ENCODE data around the gene RSPO3.
"Not testable (repeated sequence)": the region's sequence is repeated elsewhere in the genome, so short reads cannot be mapped to it uniquely, and the experiment has no call there.

The RSPO3 gene, protein sequence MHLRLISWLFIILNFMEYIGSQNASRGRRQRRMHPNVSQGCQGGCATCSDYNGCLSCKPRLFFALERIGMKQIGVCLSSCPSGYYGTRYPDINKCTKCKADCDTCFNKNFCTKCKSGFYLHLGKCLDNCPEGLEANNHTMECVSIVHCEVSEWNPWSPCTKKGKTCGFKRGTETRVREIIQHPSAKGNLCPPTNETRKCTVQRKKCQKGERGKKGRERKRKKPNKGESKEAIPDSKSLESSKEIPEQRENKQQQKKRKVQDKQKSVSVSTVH

DNA sequence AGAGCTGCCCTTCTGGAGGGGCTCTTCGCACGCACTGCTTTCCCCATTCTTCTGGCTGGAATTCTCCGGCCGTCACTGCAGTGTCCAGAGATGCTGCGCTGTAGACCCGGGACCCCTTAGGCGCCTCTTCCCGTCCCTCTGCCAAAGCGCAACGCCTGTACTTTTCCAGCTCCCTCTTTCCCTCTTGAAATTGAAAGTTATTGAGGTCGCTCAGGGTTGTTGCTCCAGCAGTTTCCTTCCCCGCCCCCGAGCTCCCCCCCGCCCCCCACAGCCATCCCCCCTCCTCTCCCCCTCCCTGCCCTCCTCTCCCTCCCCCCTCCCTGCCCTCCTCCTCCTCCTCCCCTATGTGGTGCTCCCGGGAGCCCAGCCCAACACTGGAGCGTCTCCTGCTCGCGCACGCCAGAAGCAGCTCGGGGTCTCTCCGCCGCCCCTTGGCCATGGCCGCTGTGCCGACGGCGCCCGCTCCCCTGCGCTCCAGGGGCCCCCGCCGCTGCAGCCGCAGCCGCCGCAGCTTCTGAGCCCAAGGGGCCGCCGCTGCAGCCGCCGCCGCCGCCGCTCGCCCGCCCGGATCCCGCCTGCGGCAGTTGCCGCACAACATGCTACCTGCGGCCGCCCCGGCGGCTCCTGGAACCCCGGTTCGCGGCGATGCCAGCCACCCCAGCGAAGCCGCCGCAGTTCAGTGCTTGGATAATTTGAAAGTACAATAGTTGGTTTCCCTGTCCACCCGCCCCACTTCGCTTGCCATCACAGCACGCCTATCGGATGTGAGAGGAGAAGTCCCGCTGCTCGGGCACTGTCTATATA, at the start of gene RSPO3:
Gene RSPO3 (plus strand): TSS at position 374 of the 804 bp plus-strand sequence. CDS start 522 bp downstream, outside the sequence.
- no peak for DNase-seq (ENCODE audit: low read depth in 2 of 2)

DNA sequence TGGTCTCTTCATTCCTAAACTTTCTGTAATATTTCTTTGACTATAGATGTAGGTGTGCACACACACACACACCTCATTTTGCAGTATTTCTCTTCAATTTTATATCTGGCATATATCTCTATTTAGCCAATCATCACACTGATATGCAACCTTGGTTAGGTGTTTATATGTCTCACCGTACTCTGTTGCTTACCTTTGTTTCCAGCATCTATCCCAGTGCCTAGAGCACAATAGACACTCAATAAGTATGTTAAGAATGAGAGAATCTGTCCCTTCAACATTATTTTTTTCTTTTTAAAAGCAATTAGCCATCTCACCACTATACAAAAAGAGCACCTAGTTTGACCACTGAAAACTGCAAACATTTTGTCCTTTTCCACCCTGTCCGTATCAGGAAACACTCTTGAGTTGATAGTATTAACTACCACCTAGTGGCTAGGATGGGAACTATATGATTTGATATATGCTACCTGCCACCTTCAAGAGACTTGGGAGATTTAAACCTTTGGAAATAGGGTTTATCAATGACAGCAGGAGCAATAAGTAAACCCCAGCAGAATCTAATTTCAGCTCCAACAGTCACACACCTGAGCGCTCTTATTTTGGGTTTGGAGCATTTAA, 48.7 kb upstream of the RSPO3 start:
- DNase-seq (ENCODE audit: low read depth in 2 of 2), result no peak

DNA sequence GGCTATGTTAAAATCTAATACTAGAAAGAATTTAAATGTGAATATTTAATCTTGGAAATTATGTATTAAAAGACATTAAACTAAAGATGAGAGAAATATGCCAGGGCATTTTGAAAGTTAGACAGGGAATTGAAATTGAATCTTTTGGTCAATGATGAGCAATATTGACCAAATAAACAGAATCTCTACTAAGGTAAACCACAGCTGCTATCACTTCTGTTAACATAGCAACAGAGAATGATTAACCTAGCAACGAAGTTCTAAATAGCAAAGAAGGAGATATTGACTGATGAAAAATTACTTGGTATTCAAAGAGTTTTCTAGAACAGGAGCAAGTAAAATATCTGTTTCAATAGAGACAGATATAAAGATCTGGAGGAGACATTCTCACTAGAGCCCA, 45.2 kb upstream of the RSPO3 start:
- DNase-seq (ENCODE audit: low read depth in 2 of 2), result no peak

DNA sequence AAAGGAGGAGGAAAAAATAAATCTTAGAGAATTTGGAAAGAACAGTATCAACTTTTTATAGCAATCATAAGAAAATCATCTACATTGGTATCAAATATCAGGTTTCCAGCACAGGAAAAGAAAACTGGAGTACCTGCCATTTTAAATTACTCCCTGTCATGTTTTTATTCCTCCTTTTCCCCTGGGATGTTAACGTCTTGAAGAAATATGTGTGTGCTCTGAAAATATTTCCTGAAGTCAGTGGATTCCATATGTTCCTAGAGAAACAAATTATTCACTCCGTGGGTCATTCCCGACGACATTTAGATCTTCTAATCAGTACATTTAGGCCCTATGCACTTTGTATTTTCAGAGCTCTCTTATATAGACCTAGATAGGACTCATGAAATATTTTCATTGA, 42.0 kb upstream of the RSPO3 start:
- no peak for DNase-seq (ENCODE audit: low read depth in 2 of 2)

DNA sequence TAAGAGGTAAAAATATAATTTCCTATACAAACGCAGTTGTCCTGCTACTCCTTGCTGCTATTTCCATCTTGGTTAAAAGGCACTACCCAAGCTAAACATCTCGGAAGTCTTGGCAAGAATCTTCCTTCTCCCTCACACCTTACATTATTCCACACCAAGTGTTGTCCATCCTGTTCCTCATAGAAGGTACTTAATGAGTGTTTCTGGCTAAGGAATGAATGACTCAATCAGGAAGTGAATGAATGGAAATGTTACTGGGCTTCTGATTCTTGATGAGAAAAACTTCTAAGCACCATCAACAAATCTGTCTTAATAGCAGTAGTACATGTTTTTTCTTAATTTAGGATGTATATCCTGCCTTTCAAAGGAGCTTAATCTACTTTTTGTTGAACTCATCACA, 40.6 kb upstream of the RSPO3 start:
- no peak for DNase-seq (ENCODE audit: low read depth in 2 of 2)

DNA sequence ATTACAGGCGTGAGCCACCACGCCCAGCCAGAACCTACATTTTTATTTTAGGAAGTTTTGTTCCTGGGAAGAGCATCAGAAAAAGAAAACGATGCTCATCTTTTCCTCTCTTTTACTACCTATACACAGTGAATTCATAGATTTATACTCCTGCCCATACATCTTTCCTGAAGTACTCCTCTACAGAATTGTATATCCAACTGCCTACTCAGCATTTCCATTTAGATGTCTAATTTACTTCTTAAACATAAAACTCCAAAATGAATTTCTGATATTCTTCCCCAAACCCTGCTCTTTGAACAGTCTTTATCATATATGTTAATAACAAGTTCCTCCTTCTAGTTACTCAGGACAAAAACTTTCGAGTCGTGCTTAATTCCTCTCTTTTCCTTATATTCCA, 39.8 kb upstream of the RSPO3 start:
- DNase-seq (ENCODE audit: low read depth in 2 of 2), result no peak

DNA sequence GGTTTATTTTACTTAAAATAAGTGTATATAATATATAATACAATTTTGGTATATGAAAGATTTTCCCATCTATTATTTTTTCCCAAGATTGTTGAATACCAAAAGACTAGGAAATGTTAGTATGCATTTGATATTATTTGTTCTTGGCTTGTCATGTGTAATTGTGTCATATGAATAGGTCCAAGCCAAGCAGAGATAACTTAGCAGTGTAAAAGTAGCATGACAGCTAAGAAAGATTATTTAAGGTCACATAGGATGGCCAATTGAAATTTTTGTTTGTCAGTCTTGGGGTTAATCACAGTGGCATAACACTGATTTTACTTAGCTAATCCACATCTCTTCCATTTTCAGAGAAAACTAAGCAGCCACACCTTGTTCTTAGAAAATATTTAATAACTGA, 38.8 kb upstream of the RSPO3 start:
- no peak for DNase-seq (ENCODE audit: low read depth in 2 of 2)

DNA sequence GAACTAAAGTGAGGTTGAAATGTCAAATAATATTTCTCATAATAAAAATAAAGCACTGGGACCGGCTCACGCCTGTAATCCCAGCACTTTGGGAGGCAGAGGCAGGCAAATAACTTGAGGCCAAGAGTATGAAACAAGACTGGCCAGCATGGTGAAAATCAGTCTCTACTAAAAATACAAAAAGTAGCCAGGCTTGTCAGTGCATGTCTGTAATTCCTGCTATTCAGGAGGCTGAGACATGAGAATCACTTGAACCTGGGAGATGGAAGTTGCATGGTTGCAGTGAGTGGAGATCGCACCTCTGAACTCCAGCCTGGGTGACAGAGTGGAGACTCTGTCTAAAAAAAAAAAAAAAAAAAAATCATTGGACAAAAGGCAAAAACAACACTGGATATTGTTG, 38.4 kb upstream of the RSPO3 start:
- DNase-seq (ENCODE audit: low read depth in 2 of 2), result no peak

DNA sequence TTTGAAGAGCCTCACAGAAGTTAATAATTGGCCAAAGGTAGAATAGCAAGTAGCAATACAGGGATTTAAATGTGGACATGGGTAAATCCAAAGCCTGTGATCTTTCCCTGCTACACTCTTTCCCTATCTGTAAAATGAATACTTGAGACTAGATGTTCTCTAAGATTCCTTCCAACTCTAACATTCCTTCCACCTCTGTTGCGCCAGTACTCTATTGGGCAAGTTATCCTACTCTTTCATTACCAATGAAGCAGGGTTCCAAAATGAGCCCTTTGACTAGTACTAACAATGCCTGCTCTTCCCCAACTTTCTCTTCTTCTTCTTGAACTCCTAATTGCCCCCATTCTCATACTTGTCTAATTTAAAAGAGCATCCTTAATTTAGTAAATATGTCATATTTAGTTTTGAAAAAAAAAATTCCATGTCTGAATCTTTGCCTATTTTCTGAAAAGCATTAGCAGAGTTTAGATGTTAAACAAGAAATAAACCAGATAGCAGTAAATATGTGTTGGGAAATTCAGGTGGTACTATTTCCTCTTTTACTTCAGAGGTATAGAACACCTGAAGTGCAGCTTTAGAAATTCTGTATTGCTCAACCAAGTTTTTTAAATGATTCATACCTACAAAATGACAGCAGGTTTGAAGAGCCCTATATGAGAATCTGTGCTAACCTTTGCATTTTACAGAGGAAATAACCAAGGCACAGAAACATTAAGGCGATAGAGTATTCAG, 35.1 kb upstream of the RSPO3 start:
- no peak for DNase-seq (ENCODE audit: low read depth in 2 of 2)

DNA sequence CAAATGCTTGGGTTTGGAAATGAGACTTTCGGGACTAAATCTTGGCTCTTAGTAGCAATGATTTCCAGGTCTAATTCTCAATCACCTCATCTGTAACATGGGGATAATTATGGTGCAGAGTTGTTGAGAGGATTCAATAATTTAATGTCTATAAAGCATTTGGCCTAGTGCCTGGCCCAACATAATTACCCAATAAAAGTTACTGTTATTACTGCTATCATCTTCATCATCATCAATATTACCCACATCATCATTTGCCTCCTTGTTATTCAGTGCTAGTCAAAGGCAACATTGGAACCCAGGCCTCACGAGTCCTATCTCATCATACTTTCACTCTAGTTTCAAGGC, 34.5 kb upstream of the RSPO3 start:
- no peak for DNase-seq (ENCODE audit: low read depth in 2 of 2)

DNA sequence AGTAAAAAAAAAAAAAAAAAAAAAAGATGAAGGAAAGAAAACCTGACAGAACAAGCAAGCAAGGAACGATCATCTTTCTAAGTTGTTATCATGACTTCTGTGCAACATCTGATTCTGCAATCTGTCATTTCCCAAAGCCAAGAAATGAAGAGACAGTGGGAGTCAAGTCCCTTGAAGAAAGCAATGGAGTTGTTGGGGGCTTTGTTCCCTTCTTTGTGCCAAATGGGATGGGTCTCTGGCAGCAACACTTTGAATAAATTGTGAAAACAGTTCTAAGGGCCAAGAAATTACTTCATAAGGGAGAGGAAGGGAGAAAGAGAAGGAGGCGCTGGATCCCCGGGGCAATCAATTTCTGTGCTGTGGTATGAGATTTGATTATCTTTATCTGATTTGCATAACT, 33.3 kb upstream of the RSPO3 start:
- DNase-seq (ENCODE audit: low read depth in 2 of 2), result no peak

DNA sequence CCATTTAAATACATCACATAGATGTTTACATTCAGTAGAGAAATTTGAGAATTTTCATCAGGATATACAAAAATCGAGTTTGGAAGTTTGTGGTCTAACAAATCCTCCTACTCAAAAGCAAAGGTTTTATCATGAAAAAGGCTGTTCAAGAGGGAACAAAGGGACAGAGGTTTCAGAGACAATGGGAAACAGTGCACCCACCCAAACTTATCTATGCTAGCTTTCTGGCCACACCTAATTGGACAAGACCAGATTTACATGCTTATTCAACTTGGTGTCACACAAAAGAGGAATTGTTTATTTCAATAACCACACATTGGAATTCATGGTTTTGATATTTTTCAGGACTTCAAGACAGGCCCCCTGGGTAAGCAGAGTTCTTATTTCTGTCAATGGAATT, 28.4 kb upstream of the RSPO3 start:
- DNase-seq (ENCODE audit: low read depth in 2 of 2), result no peak

DNA sequence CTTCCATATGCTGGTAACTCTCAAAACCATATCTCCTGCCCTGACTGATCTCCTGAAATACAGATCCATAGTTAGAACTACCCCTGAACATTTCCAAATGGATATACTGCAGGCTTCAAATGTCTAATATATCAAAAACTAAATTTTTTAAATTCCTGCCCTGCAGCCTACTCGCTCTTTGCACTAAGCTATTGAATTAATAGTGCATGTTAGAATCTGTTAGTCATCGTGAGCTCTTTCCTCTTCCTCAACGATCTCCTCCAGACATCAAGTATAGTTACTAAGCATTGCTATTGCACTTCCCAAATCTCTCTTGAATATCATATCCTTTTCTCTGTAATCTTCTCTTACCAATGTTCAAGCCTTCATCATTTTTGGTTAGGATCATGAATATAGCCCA, 26.0 kb upstream of the RSPO3 start:
- no peak for DNase-seq (ENCODE audit: low read depth in 2 of 2)

DNA sequence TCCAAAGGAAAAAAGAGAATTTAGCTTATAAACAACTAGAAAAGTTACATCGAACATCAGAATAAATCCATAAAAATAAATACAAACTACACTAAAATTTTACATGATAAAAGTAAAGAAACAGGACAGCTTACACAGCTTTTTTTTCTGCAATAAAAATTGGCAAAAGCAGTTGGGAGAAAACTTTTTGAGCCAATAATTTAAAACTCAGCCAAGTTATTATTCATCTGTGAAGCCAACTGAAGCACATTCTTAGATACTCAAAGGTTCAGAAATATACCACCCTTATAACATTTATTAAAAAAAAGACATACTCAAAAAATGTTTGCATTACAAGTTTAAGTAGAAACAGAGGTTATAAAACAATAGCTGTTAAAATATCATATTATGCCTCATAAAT, 23.7 kb upstream of the RSPO3 start:
- DNase-seq (ENCODE audit: low read depth in 2 of 2), result no peak

DNA sequence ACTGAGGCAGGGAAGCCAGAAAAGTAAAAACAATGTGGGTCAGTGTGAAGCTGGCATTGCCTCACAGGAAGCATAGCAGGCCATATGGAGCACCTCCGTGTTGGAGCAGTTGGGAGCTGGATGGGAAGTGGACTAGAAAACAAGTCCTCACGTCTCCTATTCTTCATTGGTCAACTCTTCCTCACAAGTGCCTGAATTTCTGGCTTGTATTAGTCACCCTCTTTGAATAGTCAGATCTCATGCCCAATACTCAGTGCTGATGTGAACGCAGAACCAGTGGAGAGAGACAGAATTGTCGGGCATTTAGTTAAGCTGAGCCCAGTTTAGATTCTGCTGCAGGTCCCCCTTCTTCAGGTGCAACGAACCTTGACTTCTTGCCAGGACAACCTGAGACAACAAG, 22.3 kb upstream of the RSPO3 start:
- DNase-seq (ENCODE audit: low read depth in 2 of 2), result no peak

DNA sequence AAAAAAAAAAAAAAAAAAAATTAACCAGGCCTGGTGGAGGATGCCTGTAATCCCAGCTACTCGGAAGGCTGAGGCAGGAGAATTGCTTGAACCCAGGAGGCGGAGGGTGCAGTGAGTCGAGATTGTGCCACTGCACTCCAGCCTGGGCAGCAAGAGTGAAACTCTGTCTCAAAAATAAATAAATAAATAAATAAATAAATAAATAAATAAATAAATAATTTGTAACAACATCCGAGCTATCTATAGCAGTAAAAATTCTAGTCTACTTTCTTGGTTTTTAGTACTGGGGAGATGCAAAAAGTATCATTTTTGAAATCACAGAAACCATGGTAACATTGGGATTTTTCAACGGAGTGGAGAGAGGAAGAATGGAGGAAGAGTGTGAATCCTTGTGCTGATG, 21.0 kb upstream of the RSPO3 start:
- DNase-seq (ENCODE audit: low read depth in 2 of 2), result not testable (repeated sequence)

DNA sequence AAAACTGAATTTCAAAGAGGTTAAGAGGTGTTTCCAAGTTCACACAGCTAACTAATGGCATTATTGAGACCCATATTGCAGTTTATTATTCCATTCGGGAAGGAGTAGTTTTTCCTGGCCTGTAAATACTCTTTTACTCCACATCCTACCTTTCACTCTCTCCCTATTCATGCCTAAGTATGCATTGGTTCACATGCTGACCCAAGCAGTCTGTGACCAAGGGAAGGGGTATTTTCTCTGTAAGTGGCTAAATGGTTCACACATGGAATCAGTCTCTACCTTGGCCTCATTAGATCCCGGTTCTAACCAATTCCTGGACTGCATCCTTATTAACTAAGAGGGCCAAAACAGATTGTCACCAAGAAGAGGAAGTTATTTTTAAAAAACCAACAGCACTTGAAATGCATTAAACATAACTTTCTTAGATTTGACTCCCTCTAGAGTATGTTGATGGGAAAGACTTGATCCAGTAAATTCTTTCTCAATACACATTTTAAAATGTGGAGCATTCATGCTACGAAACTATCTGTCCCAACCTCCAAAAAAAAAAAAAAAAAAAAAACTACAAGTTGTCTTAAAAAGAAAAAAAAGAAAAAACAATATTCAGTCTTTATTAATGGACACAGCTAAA, 17.8 kb upstream of the RSPO3 start:
- no peak for DNase-seq (ENCODE audit: low read depth in 2 of 2)

DNA sequence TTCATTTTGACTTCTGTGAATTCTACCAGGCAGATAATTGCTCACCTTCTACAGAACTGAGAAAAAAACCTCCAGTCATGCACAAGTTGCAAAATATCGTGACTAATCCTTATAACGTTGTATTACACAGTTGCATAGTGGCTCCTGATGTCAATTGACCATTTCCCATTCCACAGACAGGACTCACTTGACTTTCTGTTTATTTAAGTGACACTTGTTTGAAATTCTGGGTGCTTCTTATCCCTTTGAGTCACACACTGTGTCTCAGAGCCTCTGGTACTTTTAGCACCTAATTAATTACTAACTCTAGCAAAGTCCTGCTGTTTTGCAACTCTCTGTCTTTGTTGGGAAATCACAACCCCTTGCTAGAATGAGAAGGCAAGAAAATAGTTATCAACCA, 16.2 kb upstream of the RSPO3 start:
- DNase-seq (ENCODE audit: low read depth in 2 of 2), result no peak

DNA sequence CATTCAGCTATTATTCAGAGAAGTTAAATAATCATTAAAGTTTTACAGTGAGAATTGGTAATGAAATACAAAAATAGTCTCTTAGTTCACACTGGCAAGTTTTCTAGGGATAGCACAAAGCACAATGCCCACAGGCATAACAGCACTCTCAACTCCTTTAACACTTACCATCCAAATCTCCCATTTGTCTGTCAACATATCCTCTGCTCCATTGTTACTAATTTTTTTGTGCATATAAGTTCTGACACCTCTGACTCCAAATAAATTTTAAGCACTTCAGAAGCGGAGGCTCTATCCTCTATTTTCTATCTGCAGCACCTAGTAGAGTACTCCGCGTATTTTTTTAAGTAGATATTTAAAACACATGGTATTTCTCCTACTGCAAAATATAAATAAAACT, 15.6 kb upstream of the RSPO3 start:
- no peak for DNase-seq (ENCODE audit: low read depth in 2 of 2)

DNA sequence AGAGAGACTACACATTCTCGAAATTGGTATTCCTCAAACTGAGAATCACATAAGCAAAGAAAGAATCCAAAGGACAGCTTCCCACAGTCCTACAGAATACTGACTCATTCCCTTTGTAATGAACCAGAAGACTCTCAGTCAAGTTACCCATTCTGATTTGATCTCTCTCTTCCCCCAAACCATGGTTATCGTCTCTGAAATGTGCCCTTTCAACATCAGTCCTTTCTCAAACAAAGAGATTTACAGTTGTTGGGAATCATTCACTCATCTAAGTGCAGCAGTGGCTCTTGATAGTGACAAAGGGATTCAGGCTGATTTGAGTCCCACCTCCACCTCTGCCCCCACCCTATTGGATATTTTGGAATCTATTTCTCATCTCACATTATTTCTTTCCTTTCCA, 15.0 kb upstream of the RSPO3 start:
- DNase-seq (ENCODE audit: low read depth in 2 of 2), result no peak

DNA sequence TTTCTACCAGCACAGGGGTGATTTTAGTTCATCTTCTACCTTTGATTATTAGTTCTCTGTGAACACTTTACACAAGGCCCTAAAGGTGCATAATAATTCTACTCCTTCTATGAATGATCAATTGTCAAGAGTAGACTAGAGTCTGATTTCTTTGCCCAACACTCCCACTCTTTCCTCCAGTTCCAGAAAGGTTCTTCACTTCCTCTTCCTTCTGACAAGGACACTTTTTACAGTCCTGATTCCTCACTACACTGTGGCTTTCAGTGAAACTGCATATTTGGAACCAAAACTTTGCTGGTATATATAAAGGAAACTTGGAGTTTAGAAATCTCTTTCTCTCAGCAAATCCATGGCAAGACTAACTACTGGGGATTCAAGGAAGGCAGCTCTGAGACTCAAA, 10.6 kb upstream of the RSPO3 start:
- no peak for DNase-seq (ENCODE audit: low read depth in 2 of 2)

DNA sequence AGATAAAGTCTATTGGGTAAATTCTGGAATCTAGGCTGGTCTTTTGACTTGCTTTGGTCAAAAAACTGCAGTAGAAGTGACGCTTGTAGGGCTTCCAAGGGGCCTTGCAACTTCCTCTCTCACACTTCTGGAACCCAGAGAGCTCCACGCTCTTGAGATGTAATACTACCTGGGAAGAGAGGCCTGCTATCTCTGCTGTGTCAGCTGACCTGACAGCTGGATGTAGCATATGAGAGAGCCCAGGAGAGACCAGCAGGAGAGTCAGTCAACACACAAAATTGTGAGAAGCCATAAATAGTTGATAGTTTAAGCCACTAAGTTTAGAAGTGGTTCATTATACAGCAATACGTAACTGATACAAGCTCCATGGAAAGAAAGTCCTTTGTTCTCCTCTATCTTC, 7.8 kb upstream of the RSPO3 start:
- DNase-seq (ENCODE audit: low read depth in 2 of 2), result no peak

Data from stimulated activated CD8-positive, alpha-beta memory T cell treated with anti-CD3 and anti-CD28 coated beads, Interleukin-15, amount 100 ng/mL, for 4 hours (primary cell).